Loucy (cell line): Measurements from ENCODE around the gene HDLBP.

Experiments
- EZH2phosphoT487 ChIP-seq: fragments of 200-600 bp; IDR thresholded peaks from 2 replicates; pipeline ENCODE4 v1.6.1; 2018; ENCODE audit warnings: antibody characterized with exemption, mild to moderate bottlenecking, moderate library complexity, borderline replicate concordance
- TF ChIP-seq, protein P1 (sequence below): fragments of 200-600 bp; sonication (generic); conservative IDR thresholded peaks from 2 replicates; pipeline ENCODE4 v1.5.1; 2014; ENCODE audit warnings: mild to moderate bottlenecking, antibody characterized with exemption, low read length

DNA sequence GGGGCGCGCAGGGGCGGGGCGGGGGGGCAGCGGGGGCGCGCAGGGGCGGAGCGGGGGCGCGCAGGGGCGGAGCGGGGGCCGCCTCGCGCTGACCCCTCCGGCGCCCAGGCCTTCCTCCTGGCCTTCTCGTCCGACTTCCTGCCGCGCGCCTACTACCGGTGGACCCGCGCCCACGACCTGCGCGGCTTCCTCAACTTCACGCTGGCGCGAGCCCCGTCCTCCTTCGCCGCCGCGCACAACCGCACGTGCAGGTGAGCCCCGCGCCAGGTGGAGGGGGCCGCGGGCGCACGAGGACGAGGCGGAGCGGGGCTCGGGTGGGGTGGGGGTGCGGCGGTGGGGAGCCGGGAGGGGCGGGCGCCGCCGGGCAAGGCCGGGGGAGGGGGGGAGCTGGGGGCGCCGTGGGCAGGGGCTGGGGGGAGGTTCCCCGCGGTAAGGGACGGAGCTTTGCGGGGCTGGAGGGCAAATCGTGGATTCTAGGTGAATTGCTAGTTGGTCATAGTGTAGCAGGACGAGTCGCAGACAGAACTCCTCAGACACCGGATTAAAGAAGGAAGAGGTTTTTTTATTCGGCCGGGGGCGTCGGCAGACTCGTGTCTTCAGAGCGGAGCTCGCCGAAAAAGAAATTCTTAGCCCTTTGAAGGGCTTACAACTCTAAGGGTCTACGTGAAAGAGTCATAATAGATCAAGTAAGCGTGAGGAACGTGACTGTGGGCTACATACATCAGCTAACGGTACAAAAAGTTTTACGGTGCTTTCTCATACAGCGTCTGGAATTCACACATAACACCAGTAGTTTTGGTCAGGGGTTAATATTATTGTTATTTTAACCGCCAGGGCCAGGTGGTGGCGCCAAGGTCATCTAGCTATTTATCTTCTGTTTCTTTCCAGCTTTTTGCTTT is 97.1 kb downstream of the HDLBP start:
- TF ChIP-seq EZH2phosphoT487: no peak
- TF ChIP-seq, protein P1, sequence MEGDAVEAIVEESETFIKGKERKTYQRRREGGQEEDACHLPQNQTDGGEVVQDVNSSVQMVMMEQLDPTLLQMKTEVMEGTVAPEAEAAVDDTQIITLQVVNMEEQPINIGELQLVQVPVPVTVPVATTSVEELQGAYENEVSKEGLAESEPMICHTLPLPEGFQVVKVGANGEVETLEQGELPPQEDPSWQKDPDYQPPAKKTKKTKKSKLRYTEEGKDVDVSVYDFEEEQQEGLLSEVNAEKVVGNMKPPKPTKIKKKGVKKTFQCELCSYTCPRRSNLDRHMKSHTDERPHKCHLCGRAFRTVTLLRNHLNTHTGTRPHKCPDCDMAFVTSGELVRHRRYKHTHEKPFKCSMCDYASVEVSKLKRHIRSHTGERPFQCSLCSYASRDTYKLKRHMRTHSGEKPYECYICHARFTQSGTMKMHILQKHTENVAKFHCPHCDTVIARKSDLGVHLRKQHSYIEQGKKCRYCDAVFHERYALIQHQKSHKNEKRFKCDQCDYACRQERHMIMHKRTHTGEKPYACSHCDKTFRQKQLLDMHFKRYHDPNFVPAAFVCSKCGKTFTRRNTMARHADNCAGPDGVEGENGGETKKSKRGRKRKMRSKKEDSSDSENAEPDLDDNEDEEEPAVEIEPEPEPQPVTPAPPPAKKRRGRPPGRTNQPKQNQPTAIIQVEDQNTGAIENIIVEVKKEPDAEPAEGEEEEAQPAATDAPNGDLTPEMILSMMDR: peak; percentile 58
